ENCODE measurements around the gene INPP5B.
A peak's percentile ranks its signal among the peaks of the same experiment; 100 is the strongest.

Gene INPP5B

GRCh38 chr1:37813529-37814145 is 133.2 kb downstream of the INPP5B start:
- DNase-seq (ENCODE audit: extremely low spot score): no peak
- ChIA-PET POLR2A (no interaction called here), CTCF (no interaction called here)
- no peak for TF ChIP-seq LEF1 (IDR thresholded peaks at IDR 0.05; ENCODE audit: borderline replicate concordance)
- TF ChIP-seq SP1 (IDR thresholded peaks at IDR 0.05): no peak
- no peak for TF ChIP-seq TARDBP (IDR thresholded peaks at IDR 0.05)
- TF ChIP-seq BHLHE40 (IDR thresholded peaks at IDR 0.05; ENCODE audit: borderline replicate concordance): no peak
- TF ChIP-seq L3MBTL2 (conservative IDR thresholded peaks at IDR 0.05): no peak
- TF ChIP-seq SUZ12 (IDR thresholded peaks at IDR 0.05): no peak
- TF ChIP-seq FOXM1 (IDR thresholded peaks at IDR 0.05; ENCODE audit: borderline replicate concordance): no peak
- no peak for TF ChIP-seq ZNF384 (IDR thresholded peaks at IDR 0.05)
- TF ChIP-seq HDGF (IDR thresholded peaks at IDR 0.05; ENCODE audit: borderline replicate concordance): no peak
- TF ChIP-seq CTBP1 (IDR thresholded peaks at IDR 0.05; ENCODE audit: borderline replicate concordance): no peak
- no peak for TF ChIP-seq FOXK2 (IDR thresholded peaks at IDR 0.05)
- TF ChIP-seq PKNOX1 (IDR thresholded peaks at IDR 0.05): no peak
- TF ChIP-seq NFRKB (IDR thresholded peaks at IDR 0.05): no peak
- no peak for TF ChIP-seq ARNT (IDR thresholded peaks at IDR 0.05)
- no peak for TF ChIP-seq ELF4 (IDR thresholded peaks at IDR 0.05)

GRCh38 chr1:37811027-37811655 is 135.7 kb downstream of the INPP5B start:
- POLR2A ChIA-PET: interaction anchor here (1.0 kb wide), 1 partner anchor 17 kb away, joined by 3 read pairs; the partner anchor contains the start of gene MANEAL
- TF ChIP-seq ELF4 (IDR thresholded peaks at IDR 0.05): no peak
- 0 out of 2 replicates have a peak, but pooled peaks have one; percentile 10 for TF ChIP-seq L3MBTL2 (conservative IDR thresholded peaks at IDR 0.05)
- no peak for TF ChIP-seq ARNT (IDR thresholded peaks at IDR 0.05)
- TF ChIP-seq CTBP1 (IDR thresholded peaks at IDR 0.05; ENCODE audit: borderline replicate concordance): no peak
- peak; percentile 78 for DNase-seq (ENCODE audit: extremely low spot score)
- CTCF ChIA-PET: interaction anchor here (0.9 kb wide), 1 partner anchor 10 kb away, joined by 3 read pairs; no protein-coding TSS in a partner anchor
